ENCODE data around the gene ARHGAP20.

ARHGAP20 gene

DNA sequence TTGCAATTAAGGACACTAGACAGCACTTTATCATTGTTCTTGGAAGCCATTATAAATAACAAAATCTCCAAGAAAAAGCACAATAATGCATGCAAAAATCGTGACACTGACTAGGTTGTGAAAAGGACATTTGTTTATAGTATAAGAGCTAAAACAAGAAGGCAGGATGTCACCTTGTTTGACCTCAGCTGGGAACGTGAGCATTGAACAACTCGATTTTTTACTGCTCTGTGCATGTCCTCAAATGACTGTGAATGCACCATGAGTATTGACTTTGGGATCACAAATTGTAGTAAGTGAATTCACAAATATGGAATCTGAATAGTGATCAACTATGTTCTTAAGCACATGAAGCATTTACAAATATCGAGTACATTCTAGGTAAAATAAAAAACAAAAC, 35.3 kb upstream of the ARHGAP20 start (continued):
- TF ChIP-seq, protein P1, sequence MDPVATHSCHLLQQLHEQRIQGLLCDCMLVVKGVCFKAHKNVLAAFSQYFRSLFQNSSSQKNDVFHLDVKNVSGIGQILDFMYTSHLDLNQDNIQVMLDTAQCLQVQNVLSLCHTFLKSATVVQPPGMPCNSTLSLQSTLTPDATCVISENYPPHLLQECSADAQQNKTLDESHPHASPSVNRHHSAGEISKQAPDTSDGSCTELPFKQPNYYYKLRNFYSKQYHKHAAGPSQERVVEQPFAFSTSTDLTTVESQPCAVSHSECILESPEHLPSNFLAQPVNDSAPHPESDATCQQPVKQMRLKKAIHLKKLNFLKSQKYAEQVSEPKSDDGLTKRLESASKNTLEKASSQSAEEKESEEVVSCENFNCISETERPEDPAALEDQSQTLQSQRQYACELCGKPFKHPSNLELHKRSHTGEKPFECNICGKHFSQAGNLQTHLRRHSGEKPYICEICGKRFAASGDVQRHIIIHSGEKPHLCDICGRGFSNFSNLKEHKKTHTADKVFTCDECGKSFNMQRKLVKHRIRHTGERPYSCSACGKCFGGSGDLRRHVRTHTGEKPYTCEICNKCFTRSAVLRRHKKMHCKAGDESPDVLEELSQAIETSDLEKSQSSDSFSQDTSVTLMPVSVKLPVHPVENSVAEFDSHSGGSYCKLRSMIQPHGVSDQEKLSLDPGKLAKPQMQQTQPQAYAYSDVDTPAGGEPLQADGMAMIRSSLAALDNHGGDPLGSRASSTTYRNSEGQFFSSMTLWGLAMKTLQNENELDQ (tag by site-specific recombination; IDR thresholded peaks at IDR 0.05; ENCODE audit: low read depth) = no peak
- no peak for TF ChIP-seq KLF9 (tag by site-specific recombination; IDR thresholded peaks at IDR 0.05; ENCODE audit: low read depth)
- TF ChIP-seq ZNF555 (tag by site-specific recombination; conservative IDR thresholded peaks at IDR 0.05) = no peak
- TF ChIP-seq, protein P2, sequence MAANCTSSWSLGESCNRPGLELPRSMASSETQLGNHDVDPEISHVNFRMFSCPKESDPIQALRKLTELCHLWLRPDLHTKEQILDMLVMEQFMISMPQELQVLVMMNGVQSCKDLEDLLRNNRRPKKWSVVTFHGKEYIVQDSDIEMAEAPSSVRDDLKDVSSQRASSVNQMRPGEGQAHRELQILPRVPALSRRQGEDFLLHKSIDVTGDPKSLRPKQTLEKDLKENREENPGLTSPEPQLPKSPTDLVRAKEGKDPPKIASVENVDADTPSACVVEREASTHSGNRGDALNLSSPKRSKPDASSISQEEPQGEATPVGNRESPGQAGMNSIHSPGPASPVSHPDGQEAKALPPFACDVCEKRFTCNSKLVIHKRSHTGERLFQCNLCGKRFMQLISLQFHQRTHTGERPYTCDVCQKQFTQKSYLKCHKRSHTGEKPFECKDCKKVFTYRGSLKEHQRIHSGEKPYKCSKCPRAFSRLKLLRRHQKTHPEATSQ (tag by site-specific recombination; IDR thresholded peaks at IDR 0.05) = no peak
- TF ChIP-seq, protein P3, sequence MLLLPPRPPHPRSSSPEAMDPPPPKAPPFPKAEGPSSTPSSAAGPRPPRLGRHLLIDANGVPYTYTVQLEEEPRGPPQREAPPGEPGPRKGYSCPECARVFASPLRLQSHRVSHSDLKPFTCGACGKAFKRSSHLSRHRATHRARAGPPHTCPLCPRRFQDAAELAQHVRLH (tag by site-specific recombination; IDR thresholded peaks at IDR 0.05) = no peak
- no peak for TF ChIP-seq ZBTB17 (tag by site-specific recombination; IDR thresholded peaks at IDR 0.05)

DNA sequence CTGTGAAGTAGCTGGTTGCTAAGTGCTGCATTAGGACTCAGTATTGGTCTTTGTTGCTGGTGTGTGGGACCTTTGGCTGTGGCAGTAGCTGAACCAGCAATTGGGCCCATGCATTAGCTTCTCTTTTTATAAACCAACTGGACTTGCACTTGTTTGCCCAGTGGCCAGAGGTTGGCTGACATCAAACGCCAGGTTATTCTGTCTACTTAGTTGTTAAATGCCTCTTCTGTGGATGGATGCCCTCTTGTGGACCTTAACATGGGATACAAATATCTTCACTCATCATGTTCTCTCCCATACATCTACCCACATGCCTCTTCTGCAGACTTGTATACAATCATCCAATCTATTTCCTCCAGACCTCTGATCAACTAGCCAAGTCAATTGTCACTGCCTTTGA, 26.4 kb upstream of the ARHGAP20 start:
- ChIA-PET POLR2A (no interaction called here), CTCF (interaction anchor here (0.7 to 1.0 kb wide), 2 partner anchors 276 to 707 kb away, joined by 3 to 5 read pairs; no protein-coding TSS in a partner anchor)
- TF ChIP-seq, protein P4, sequence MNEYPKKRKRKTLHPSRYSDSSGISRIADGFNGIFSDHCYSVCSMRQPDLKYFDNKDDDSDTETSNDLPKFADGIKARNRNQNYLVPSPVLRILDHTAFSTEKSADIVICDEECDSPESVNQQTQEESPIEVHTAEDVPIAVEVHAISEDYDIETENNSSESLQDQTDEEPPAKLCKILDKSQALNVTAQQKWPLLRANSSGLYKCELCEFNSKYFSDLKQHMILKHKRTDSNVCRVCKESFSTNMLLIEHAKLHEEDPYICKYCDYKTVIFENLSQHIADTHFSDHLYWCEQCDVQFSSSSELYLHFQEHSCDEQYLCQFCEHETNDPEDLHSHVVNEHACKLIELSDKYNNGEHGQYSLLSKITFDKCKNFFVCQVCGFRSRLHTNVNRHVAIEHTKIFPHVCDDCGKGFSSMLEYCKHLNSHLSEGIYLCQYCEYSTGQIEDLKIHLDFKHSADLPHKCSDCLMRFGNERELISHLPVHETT (tag by site-specific recombination; IDR thresholded peaks at IDR 0.05) = no peak
- TF ChIP-seq ZNF514 (tag by site-specific recombination; IDR thresholded peaks at IDR 0.05) (no peak), ZNF792 (tag by site-specific recombination; IDR thresholded peaks at IDR 0.05) (no peak), MEIS1 (CRISPR knock-in tag; IDR thresholded peaks at IDR 0.05; ENCODE audit: borderline replicate concordance) (no peak), SP2 (tag by site-specific recombination; IDR thresholded peaks at IDR 0.05) (no peak), ZNF561 (tag by site-specific recombination; IDR thresholded peaks at IDR 0.05; ENCODE audit: borderline replicate concordance) (no peak)
- TF ChIP-seq, protein P5, sequence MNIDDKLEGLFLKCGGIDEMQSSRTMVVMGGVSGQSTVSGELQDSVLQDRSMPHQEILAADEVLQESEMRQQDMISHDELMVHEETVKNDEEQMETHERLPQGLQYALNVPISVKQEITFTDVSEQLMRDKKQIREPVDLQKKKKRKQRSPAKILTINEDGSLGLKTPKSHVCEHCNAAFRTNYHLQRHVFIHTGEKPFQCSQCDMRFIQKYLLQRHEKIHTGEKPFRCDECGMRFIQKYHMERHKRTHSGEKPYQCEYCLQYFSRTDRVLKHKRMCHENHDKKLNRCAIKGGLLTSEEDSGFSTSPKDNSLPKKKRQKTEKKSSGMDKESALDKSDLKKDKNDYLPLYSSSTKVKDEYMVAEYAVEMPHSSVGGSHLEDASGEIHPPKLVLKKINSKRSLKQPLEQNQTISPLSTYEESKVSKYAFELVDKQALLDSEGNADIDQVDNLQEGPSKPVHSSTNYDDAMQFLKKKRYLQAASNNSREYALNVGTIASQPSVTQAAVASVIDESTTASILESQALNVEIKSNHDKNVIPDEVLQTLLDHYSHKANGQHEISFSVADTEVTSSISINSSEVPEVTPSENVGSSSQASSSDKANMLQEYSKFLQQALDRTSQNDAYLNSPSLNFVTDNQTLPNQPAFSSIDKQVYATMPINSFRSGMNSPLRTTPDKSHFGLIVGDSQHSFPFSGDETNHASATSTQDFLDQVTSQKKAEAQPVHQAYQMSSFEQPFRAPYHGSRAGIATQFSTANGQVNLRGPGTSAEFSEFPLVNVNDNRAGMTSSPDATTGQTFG (tag by site-specific recombination; IDR thresholded peaks at IDR 0.05; ENCODE audit: borderline replicate concordance) = no peak
- TF ChIP-seq, protein P6, sequence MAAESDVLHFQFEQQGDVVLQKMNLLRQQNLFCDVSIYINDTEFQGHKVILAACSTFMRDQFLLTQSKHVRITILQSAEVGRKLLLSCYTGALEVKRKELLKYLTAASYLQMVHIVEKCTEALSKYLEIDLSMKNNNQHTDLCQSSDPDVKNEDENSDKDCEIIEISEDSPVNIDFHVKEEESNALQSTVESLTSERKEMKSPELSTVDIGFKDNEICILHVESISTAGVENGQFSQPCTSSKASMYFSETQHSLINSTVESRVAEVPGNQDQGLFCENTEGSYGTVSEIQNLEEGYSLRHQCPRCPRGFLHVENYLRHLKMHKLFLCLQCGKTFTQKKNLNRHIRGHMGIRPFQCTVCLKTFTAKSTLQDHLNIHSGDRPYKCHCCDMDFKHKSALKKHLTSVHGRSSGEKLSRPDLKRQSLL (tag by site-specific recombination; IDR thresholded peaks at IDR 0.05) = no peak

More for the DNA sequence above, 26.4 kb upstream of the ARHGAP20 start:
- no peaks in the 10 kb centered on the region for H3K36me3 ChIP-seq (ENCODE audit: control insufficient read depth in 2 of 2, insufficient read depth in 1 of 2, low read length in 2 of 2)
- H3K9me3 ChIP-seq (ENCODE audit: control insufficient read depth, insufficient read depth, low read depth, low read length) = no peaks in the 10 kb centered on the region
- no peaks in the 10 kb centered on the region for H3K4me1 ChIP-seq (ENCODE audit: control insufficient read depth, insufficient read depth, low read length)
- H3K27ac ChIP-seq (ENCODE audit: extremely low read depth, low read depth, low read length) = no peak overlapping the region
- H3K4me3 ChIP-seq (ENCODE audit: low read depth, low read length) = no peak overlapping the region
